GM19324 (cell line): ENCODE measurements around the gene UTS2B.

ENCODE experiments used
- ATAC-seq: cut with Tn5 transposase; IDR thresholded peaks from one replicate; pipeline ENCODE4 v1.9.1; 2021; ENCODE audit warnings: mild to moderate bottlenecking, moderate library complexity; ENCODE audit not compliant: unreplicated experiment, low FRiP score

Gene UTS2B

DNA sequence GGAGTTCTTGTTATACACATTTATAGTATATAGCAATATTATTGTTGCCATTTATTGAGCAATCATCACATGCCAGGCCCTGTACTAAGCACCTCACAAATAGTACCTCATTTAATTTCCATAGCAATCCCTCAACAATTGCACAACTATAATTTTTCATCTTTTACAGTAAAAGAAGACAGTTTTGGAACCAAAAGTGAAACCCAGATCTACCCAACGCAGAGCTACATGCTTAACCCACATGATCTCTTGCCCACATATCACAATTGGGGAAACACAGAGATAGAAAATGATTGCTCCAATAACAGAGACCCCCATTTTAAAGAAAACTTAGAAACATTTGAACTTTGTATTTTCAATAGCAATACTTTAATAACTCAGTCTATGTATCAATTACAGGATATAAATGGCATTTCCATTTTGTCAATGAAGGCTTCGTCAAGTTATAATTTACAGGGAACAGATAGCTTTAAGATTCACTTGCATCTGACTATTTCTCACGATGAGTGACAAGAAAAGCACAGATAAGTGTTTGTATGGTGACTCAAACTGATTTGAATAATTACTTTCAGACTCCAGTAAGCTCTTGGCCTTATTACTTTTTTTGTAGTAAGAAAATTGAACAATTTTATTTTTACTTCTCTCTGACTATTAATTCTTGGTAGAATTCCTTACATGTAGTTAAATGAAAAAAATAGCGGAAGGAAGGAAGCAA is 39.9 kb downstream of the UTS2B start:
- ATAC-seq, result peak; percentile 86

DNA sequence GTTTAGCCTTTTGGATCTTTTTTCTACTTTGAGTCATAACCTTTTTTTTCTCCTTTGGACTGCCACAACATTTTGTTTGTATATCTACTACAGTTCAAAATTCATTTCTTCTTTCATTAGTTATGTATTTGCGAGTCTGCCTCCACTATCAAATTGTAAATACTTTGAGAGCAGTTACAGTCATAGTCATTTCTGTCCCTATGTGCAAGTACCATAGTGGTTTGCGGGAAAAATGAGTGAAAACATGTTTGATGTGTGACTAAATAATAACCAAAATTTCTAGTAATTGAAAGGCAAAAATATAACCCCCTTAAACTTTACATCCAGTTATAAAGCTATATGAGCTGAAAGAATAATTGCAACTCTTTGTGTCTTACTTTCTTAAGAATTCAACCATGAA is 46.9 kb downstream of the UTS2B start:
- no peak for ATAC-seq

DNA sequence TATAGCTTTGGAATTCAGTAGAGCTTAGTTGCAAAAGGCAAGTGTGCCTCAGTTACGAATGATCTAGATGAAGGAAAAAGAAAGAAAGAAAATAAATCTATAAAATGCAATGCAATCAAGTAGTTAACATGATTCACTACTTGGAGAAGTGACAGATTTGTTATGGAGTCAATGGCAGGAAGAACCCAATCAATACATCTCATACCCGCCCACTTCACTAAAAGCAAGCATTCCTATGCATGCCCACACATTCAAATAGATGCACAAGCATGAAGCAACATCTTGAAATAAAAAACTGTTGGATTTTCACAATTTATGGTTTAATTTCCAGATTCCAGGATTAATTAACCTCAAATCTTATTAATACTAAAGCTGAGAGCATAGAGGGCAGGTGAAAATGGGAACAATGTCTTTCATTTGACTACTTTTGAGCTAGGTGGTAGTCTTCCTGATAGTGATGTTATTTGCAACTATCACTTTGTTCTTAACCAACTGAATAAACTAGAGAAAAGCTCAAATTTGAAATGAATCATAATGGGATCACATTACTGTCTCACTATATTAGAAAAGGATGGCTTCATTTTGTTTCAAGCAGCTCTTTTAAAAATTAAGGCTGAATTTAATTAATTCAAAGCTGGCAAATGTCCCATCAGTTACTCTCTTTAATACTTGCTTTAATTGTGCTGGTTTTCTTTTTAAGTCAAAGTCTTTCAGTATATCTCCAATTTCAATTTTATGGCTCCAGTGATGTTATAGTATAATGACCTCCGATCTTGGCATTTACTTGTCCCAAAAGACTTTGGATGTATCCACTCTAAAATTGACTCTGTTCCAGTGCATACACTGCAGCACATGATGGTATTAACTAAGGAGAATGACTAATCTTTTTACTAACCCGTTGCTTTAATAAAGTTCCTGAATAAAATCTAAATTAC is 47.8 kb downstream of the UTS2B start:
- ATAC-seq, result no peak

DNA sequence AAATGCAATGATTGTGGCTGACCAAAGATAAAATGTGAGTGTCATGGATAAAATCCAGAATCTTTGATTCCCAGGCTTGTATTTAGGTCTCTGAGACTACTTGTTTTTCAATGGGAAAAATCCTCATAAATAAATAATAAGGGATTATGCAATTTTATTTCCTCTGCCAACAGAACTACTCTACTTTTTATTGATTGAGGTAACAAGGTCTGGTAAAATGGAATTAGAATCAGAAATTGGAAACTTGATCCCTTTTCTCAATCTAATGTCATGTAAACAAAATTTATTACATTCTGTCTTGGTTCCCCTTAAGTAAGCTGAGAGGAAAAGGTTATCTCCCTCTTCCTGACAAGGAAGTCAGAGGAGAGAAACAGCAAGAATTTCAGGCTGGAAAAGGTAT is 49.4 kb downstream of the UTS2B start:
- ATAC-seq, result no peak

DNA sequence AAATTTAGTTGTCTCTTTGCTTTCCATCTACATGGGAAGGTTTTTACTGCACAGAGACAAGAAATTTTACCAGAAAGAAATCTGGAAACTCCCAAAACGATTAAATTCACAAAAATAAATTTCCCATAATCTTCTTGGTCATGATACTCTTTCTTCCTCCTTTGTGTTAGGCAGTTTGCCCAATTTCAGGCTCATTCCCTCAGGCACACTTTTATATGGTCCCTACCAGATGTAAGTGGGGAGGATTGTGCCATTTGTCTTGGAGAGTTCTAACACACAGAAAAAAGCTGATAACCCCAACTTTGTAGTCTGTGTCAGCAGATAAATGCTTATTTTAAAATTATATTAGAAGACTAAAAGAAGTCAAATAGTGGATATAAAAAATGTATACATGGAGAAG is 50.2 kb downstream of the UTS2B start:
- no peak for ATAC-seq

DNA sequence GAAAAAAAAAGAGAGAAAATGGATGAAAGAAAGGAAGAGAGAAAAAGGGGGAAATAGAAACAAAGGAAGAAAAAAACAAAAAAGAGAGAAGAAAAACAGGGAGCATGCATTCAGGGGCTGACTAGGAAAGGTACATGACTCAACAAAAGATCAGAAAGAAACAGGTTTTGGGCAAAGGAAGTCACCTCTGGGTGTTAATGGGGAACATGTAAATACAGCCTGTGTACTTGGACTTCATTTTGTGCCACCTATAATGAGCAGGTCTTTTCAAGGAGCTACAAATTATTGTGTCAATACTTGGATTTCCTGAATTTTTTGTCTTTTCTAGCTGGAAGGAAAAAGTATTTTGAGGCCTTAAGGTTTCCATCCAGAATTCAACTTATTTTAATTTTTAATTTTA is 54.6 kb downstream of the UTS2B start:
- peak; percentile 52 for ATAC-seq

DNA sequence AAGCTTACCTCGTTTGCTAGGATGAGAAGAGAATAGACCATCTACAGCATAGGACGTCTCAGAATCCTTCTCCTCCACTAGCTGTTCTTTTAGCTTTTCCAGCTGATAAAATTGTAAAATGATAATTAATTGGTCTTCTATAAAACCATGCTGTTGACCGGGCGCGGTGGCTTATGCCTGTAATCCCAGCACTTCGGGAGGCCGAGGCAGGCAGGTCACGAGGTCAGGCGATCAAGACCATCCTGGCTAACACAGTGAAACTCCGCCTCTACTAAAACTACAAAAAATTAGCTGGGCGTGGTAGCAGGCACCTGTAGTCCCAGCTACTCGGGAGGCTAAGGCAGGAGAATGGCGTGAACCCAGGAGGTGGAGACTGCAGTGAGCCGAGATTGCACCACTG is 55.1 kb downstream of the UTS2B start:
- peak; percentile 38 for ATAC-seq

DNA sequence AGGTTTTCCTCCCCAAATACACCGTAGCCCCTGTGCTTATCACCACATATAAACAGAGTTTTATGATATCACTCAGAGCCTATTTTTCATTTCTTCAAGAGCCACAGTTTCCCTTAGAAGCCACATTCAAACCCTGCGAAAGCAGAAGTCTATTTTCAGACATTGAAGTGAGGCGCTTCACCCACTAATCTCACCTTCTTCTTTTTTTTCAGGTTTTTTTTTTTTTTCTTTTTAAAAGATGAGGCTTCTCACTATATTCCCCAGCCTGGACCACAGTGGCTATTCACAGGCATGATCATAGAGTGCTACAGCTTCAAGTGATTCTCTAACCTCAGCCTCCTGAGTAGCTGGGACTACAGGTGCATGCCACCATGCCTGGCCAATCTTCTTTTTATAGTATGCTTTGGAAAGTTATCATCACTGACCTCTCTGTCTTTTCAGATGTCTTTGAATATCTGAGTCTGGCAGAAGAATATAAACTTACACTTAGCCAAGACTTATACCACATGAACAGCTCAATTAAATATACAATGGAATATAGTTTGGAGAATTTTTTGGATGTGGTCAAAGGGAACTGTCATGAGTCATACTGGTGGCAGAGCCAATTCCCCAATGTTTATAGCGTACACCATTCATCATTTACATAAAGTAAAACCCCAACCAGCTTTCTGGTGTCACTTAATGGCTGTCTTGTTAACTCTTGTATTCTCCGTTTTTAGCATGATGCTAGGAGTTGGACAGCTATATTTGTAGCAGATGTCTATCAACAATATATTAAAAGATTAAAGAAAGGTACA is 60.8 kb downstream of the UTS2B start:
- peak; percentile 62 for ATAC-seq

DNA sequence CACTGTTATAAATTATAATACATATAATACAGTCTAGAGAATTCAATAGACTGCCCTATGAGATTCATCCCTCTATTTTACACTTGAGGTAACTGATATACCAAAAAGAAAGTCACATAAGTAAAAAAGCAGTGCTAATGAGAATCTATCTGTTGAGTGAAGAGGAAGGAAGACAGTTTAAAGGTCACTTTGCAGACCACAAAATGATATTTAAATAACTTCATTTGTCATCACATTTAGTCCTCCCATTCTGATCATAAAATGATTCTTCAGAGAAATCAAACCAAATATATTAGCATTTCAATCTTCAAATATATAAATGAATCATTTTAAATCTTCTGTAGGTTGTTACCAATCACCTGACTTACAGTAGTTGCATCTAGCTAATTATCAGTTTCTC is 61.6 kb downstream of the UTS2B start:
- ATAC-seq, result no peak

DNA sequence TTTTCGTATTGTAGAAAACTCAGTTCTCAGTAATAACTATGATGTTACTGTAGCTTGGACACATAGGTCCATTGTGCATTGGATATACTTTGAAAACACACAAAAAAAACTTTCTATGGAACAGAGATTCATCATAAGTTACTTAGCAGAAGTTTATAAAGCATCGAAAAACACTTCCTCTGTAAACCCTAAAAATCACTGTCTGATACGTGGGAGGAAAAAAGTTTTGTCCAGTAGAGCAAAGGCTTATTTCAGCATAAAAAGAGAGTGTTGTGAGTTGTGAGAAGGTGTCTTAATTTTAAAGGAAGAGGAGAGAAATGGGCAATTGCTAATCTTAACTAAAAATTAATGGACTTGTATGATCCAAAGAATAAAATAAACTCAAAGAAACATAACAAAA is 66.5 kb downstream of the UTS2B start:
- no peak for ATAC-seq

DNA sequence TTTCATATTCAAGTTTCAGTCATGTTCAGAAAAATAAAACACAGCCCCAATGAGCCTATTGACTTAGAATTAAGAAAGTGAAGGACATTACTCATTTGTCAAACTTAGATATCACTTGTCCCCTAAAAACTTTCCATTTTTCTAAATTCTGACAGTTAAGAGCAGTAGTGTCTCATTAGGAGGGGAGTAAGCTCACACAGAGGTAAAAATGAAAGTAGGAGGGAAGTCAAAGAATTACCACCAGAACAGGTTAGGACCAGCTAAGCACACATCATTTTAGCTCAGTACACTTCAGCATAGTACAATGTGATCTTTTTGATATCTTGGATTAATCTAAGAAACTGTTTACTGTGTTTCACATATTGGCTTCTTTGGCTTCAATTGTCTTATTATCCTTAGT is 67.0 kb downstream of the UTS2B start:
- peak; percentile 80 for ATAC-seq

DNA sequence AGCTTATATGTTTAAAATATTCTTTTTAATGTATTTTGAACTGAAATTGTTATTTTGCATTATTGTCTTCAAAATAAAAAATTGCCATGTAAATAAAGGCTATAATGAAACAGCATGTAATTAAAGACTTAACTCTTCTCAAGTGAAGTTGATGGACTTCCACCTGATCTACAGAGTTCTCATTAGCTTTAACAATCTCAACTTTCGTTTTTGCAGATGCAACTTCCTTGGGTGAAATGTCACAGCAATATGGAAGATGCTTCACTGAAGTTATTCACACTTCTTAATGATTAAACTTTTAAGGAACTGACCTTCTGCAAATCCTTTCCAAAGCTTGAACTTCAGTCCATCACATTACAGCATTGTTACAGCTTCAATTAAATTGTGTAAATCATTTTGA is 67.7 kb downstream of the UTS2B start:
- peak; percentile 53 for ATAC-seq

DNA sequence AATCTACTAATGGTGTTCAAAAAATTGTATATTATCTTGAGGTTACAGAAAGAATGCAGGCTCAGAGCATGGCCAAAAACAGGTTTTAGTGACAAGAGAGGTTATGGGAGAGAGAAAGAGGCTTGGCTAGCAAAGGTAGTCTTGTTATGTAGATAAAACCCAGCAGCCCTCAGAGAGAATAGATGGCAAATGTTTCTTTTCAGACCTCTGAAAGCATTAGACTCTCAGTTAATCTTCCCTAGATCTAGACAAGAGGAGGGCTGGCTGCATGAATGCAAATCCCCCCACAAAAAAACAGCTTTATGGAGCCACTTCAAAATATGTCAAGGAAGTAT is 69.1 kb downstream of the UTS2B start:
- no peak for ATAC-seq

DNA sequence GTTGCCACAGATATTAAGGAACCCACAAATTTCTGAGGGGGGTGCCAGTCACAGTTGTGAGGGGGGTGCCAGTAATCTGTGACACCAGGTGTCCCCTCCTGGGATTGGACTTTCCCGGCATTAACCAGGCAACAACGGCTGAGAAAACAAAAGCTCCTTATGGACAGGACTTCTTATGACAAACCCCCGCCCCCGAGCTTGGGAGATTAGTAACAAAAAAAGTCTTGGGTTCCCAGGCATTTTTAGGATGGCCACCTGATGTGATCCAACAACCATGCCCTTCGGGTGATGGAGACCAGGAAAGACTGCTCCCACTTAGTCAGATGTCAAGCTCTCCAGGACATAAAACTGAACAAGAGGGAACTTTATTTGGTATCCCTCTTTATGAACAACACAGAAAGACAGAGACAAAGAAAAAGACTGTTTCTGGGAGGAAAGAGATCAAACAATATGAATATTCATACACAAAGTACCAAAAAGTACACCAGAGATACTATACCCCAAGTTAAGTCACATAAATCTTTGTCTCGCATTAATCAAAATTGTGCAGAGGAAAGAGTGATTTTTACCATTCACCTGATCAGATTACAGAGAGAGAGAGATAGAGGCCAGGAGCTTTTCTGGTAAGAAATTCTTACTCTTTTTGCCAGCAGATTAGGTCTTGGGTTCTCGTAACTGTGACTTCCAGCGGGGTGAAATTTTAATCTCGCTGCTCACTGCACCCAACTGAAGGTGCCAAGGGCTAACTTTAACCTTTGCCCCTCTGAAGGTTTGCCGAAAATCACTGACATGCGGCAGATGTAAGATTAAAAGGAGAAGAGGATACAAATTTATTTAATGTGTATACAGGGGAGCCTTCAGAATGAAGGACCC is 69.7 kb downstream of the UTS2B start:
- ATAC-seq, result no peak

DNA sequence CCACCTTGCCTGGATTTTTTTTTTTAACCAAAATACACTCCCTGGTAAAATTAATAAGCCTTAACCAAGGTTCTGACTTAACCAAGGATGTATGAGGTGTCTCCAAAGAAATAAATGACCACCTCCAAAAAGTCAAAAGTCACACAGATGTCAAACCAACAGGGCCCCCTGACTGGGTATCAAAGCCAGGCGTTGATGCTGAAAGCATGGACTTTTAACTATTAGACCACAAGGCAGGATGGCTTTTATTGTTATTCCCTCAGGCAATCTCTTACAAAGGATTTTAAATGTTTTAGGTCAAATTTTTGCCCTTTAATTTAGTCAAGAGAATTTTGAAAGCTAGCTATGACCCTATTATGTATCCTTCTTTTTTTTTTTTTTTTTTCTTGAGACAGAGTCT is 70.8 kb downstream of the UTS2B start:
- no peak for ATAC-seq

DNA sequence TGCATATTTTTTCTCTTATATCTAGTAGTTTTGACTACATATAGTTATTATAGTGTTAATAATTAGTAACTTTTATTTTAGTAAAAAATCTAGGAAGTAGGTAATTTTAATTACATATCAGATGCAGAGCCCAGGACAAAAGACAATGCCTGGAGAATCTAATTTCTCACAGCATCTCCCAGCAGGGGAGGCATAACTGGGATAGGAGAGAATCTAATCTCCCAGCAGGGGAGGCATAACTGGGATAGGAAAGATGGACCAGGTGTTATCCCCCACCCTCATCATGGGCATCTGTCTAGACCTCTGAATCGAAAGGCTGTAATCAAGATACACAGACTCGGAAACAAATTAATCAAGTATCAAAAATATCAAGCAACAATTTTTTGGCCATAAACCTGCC is 73.0 kb downstream of the UTS2B start:
- ATAC-seq, result no peak

DNA sequence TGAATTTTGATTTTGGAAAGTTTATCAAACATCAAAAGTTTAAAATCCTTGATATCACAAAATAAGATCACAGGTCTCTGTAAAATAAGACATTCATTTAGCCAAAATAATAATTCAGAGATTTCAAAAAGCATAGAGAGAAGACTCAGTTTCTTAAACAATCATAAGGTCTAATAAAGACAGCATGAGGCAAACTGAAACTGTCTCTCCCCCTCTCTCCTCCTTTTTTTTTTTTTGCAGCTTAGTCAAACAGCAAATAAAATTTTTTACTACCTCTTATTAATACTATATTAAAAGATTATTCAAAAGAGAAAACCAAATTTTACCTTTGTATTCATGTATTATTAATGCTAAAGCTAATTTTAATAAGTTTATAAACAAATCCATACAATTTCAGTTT is 73.9 kb downstream of the UTS2B start:
- ATAC-seq, result no peak

DNA sequence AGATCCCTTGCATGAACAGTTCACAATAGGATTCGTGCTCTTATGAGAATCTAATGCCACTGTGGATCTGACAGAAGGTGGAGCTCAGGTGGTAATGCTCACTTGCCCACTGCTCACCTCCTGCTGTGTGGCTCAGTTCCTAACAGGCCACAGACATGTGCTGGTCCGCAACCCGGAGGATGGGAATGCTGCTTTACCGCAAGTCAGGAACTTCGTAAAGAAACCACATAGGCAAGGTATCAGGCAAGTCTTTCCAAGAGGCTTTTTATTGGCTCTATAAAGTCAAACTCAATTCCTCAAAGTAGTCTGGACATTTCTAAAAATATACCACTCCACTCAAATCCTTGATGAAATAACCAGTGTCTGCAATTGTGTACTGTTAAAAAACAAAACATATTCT is 75.2 kb downstream of the UTS2B start:
- ATAC-seq, result no peak

DNA sequence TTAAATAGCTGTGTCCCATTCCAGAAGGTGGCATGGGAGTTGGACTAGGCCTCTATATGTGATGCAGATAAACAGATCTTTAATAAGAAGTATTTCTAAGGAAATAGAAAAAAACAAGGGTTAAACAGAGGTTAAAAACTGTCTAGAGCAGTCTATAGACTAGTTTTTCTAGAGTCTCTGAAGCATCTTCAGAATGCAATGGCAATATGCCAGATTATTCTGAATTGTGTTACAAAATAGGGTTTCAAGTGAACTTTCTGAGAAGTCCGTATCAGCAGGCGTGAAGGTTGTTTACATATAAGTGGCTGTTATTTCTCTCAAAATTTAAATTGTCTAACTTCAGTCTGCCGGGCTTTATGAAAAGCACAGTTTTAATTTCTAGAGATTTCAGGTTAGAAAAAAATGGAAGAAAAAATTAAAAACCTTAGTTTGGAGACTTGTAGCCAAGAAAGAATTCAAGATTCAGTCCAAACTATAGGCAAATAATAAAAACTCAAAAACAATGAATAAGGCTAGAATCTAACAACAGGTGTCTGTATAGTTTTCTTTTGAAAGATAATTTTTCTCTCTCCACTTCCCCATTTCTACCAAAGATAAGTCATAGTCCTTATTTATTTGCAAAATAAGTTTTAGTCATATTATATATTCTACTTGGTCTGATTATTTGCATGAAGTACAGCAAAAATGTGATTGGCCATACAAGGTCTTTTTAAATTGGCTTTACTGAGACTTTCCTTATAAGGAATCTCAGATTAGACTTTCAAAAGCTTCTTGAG is 76.0 kb downstream of the UTS2B start:
- ATAC-seq, result peak; percentile 31
